CD4-positive, alpha-beta T cell (primary cell): ENCODE measurements around the gene NFYC. TPM values are rescaled to one million over a fixed set of nuclear protein-coding genes. Genes with fewer than 3 reads are reported as not detected.

ENCODE experiments used
- ATAC-seq: fragments of 200-7000 bp; cut with Tn5 transposase; one replicate; pipeline ENCODE4 v1.10.0; 2022; ENCODE audit warnings: mild to moderate bottlenecking; ENCODE audit not compliant: poor library complexity
- CTCF ChIA-PET: fragments of 350-600 bp; sonication (Branson Sonifier 250); formaldehyde crosslinking; loops from one replicate; lab custom pipeline; 2021; ENCODE audit warnings: antibody characterized with exemption, inconsistent platforms; lab: Charles Lee
- POLR2A ChIA-PET: fragments of 350-600 bp; sonication (Branson Sonifier 250); formaldehyde crosslinking; loops from one replicate; lab custom pipeline; 2021; ENCODE audit warnings: antibody characterized with exemption, inconsistent platforms; lab: Charles Lee
- DNase-seq, 14 experiments: peaks; one replicate each; pipeline ENCODE4 v3.0.0-alpha.2; 2013 to 2020; ENCODE audit warnings: mixed read lengths in 2 of 14
- H3K27ac ChIP-seq, 2 donors: one replicate each; pipeline versions ENCODE4 v1.5.1 to v1.7.0; 2013; ENCODE audit warnings: low read length in 2 of 2, low read depth in 1 of 2, mild to moderate bottlenecking in 1 of 2
- H3K27me3 ChIP-seq, 2 experiments: 1 replicate in 1 of 2; 2 replicates in 1 of 2; pipeline versions ENCODE4 v1.6.1 to v1.7.0; 2013; ENCODE audit warnings: low read length in 2 of 2, control low read depth in 1 of 2, mild to moderate bottlenecking in 1 of 2, moderate library complexity in 1 of 2; ENCODE audit not compliant: insufficient read depth in 2 of 2, control insufficient read depth in 1 of 2
- H3K36me3 ChIP-seq: one replicate; pipeline ENCODE4 v1.6.1; 2013; ENCODE audit warnings: low read length, control low read depth; ENCODE audit not compliant: insufficient read depth
- H3K4me1 ChIP-seq: one replicate; pipeline ENCODE4 v1.6.1; 2013; ENCODE audit warnings: low read length, control low read depth; ENCODE audit not compliant: insufficient read depth
- H3K4me3 ChIP-seq: one replicate; pipeline ENCODE4 v1.5.1; 2013; ENCODE audit warnings: mild to moderate bottlenecking, low read length, moderate library complexity
- H3K9me3 ChIP-seq, 2 experiments: 1 replicate in 1 of 2; 2 replicates in 1 of 2; pipeline versions ENCODE4 v1.6.1 to v1.7.0; 2013; ENCODE audit warnings: low read length in 2 of 2, mild to moderate bottlenecking in 2 of 2, control low read depth in 1 of 2, moderate library complexity in 1 of 2; ENCODE audit not compliant: control insufficient read depth in 1 of 2, insufficient read depth in 1 of 2
- H3K27ac Mint-ChIP-seq: one replicate; pipeline ENCODE4 v1.8.0; 2020; ENCODE audit warnings: mixed read lengths
- H3K27me3 Mint-ChIP-seq: one replicate; pipeline ENCODE4 v1.8.0; 2021; ENCODE audit warnings: mixed read lengths
- H3K36me3 Mint-ChIP-seq: one replicate; pipeline ENCODE4 v1.8.0; 2021; ENCODE audit warnings: low read depth, mixed read lengths
- H3K4me1 Mint-ChIP-seq: one replicate; pipeline ENCODE4 v1.8.0; 2021; ENCODE audit warnings: low read depth, mixed read lengths
- H3K4me3 Mint-ChIP-seq: one replicate; pipeline ENCODE4 v1.8.0; 2020; ENCODE audit warnings: mild to moderate bottlenecking, mixed read lengths
- H3K9me3 Mint-ChIP-seq: one replicate; pipeline ENCODE4 v1.8.0; 2020; ENCODE audit warnings: mixed read lengths
- intact Hi-C, 2 experiments: fragments of 100-400 bp; cut with DNase I in 1 of 2; cut with micrococcal nuclease in 1 of 2; formaldehyde crosslinking; loops; one replicate each; pipeline versions ENCODE4 v1.15.1 to v1.9.0; 2023 to 2025; cut with DNase I, micrococcal nuclease
- total RNA-seq, 174 experiments: library from RNA in 2 of 174; stranded (reverse) in 2 of 174; gene quantifications; one replicate each; pipeline ENCODE4 v1.2.3 and lab custom pipeline; 2021 to 2026
- TF ChIP-seq, protein P1 (sequence below): fragments of 200-600 bp; IDR thresholded peaks from one replicate; pipeline ENCODE4 v1.8.0; 2022; ENCODE audit warnings: antibody characterized with exemption, mild to moderate bottlenecking

NFYC gene
- total RNA-seq, 2 experiments from 2014 or later, result 28.6 to 35.2 TPM

DNA sequence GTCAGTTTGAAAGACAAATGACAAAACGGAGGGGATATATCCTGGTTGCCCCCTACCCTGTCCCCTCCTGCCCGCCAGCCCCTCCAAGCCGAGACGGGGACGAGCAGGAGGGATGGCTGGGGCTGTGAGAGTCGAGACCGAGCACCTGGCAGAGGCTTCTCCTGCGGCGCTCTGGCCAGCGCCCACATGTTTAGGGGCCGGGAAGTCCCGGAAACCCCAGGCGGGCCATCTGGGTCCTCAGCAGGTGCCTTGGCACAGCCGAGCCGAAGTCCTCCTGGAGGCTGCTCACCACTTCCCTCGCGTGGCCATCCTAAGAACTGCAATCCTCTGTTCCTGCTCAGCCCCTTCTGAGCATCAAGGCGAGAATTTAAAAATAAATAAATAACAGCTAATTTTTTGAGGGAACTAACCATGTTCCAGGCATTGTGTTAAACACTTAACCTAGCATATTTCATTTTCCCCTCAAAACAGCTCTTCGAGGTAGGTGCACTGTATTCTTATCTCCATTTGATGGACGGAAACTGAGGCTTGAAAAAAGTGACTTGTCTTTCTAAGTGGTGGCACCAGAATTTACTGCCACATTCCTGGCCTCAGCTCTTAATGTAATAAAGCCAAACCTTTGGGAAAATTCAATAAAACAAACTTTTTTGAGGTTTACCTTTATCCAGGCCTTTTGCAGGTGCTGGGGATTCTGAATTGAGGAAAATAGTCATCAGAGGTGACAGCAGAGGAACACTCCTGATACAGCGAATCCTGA, 22.6 kb upstream of the NFYC start:
- TF ChIP-seq, protein P1, sequence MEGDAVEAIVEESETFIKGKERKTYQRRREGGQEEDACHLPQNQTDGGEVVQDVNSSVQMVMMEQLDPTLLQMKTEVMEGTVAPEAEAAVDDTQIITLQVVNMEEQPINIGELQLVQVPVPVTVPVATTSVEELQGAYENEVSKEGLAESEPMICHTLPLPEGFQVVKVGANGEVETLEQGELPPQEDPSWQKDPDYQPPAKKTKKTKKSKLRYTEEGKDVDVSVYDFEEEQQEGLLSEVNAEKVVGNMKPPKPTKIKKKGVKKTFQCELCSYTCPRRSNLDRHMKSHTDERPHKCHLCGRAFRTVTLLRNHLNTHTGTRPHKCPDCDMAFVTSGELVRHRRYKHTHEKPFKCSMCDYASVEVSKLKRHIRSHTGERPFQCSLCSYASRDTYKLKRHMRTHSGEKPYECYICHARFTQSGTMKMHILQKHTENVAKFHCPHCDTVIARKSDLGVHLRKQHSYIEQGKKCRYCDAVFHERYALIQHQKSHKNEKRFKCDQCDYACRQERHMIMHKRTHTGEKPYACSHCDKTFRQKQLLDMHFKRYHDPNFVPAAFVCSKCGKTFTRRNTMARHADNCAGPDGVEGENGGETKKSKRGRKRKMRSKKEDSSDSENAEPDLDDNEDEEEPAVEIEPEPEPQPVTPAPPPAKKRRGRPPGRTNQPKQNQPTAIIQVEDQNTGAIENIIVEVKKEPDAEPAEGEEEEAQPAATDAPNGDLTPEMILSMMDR, result peak; percentile 94
- H3K4me1 Mint-ChIP-seq, result peaks cover 20% of the 10 kb centered on the region

DNA sequence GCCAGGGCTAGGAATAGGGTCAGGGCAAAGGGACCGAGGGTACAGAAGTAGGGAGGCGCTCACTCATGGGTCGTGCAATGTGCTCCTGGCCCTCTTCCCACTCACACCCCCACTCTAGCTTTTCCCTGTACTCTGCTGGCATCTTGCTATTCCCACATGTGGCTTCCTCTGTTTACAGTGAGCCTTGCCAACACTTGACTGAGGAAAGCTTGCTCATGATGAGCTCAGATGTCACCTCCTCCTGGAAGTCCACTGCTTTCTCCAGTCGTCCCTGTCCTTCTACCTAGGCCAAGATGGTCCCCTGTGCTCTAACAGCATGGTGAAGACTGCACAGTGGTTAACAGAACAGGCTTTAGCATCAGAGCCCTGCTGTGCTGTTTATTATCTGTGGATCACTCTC, 18.1 kb upstream of the NFYC start:
- intact Hi-C loops, result no loop called here
- Mint-ChIP-seq H3K36me3 (no peaks in the 10 kb centered on the region), H3K4me1 (peaks cover 5% of the 10 kb centered on the region), H3K27ac (no peak overlapping the region), H3K9me3 (no peaks in the 10 kb centered on the region), H3K27me3 (peaks cover 3% of the 10 kb centered on the region), H3K4me3 (no peak overlapping the region)
- ChIA-PET CTCF (no interaction called here), POLR2A (interaction anchor here (1.7 kb wide), 1 partner anchor 8 kb away, joined by 3 read pairs; the partner anchor contains the start of gene RIMS3)
- Histone ChIP-seq H3K36me3 (no peaks in the 10 kb centered on the region), H3K27me3 (no peaks in the 10 kb centered on the region), H3K27ac (no peak overlapping the region), H3K4me1 (peaks cover 4% of the 10 kb centered on the region), H3K9me3 (no peaks in the 10 kb centered on the region), H3K4me3 (no peak overlapping the region)
- TF ChIP-seq, protein P1, result no peak
- DNase-seq (no peak), ATAC-seq (no peak)

More for the DNA sequence above, 22.6 kb upstream of the NFYC start:
- Histone ChIP-seq H3K36me3 (no peaks in the 10 kb centered on the region), H3K27me3 (no peaks in the 10 kb centered on the region), H3K9me3 (no peaks in the 10 kb centered on the region), H3K4me1 (peaks cover 23% of the 10 kb centered on the region), H3K27ac (no peak overlapping the region), H3K4me3 (peak overlapping the region; percentile 36)
- POLR2A ChIA-PET, result interaction anchor here (0.6 to 2.3 kb wide), 2 partner anchors 22 to 68 kb away, joined by 3 to 7 read pairs; partner anchors contain the start of gene NFYC
- intact Hi-C loops, result loop anchor here (1.0 to 10.0 kb wide), 6 partner anchors 57 to 686 kb away; partner anchors contain the start of genes CITED4 (in 1 of the 2) and ZNF684 (in 1 of the 2)
- Mint-ChIP-seq H3K4me3 (peak overlapping the region; percentile 69), H3K9me3 (no peaks in the 10 kb centered on the region), H3K36me3 (peaks cover 3% of the 10 kb centered on the region), H3K27ac (no peak overlapping the region), H3K27me3 (no peaks in the 10 kb centered on the region)
- CTCF ChIA-PET, result interaction anchor here (0.5 to 1.4 kb wide), 15 partner anchors 10 to 295 kb away, joined by 3 to 9 read pairs (median 3); partner anchors contain the start of gene NFYC
- DNase-seq, result peak; percentile 72 to 91 (median 82)
- peak; percentile 78 for ATAC-seq

DNA sequence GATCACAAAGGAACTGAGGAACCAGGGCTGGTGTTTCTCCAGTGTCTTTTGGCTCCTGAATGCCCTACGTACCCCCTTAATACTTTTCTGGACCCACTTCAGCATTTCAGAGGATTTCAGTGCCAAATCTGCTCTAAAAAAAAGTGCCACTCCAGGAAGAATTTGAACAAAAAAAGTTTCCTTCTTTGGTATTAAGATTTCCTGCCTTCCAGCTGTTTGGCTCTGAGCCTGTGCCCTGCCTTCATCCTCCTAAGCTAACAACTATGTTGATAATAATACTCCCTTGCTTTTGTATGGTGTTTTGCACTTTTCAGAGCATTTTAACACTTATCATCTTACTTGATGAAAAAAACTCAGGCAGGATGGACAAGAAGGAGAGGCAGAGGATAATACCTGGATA, 15.0 kb upstream of the NFYC start:
- Histone ChIP-seq H3K4me3 (no peak overlapping the region), H3K27ac (no peak overlapping the region), H3K9me3 (no peaks in the 10 kb centered on the region), H3K4me1 (no peaks in the 10 kb centered on the region), H3K27me3 (no peaks in the 10 kb centered on the region), H3K36me3 (no peaks in the 10 kb centered on the region)
- H3K4me1 Mint-ChIP-seq, result no peaks in the 10 kb centered on the region
- no peak overlapping the region for H3K4me3 Mint-ChIP-seq
- DNase-seq (no peak), ATAC-seq (no peak)
- no peaks in the 10 kb centered on the region for H3K36me3 Mint-ChIP-seq
- ChIA-PET CTCF (interaction anchor here (0.7 kb wide), 1 partner anchor 20 kb away, joined by 3 read pairs; no protein-coding TSS in a partner anchor), POLR2A (interaction anchor here (0.9 kb wide), 1 partner anchor 14 kb away, joined by 3 read pairs; no protein-coding TSS in a partner anchor)
- H3K27ac Mint-ChIP-seq, result no peak overlapping the region
- H3K9me3 Mint-ChIP-seq, result no peaks in the 10 kb centered on the region
- TF ChIP-seq, protein P1, result no peak
- peaks cover 3% of the 10 kb centered on the region for H3K27me3 Mint-ChIP-seq
- intact Hi-C loops, result no loop called here
